PC-3 (cell line): Measurements from ENCODE around the gene NEAT1. TPM values are rescaled to one million over a fixed set of nuclear protein-coding genes. Genes with fewer than 3 reads are reported as not detected.

Experiments used
- ATAC-seq: fragments of 200-7000 bp; cut with Tn5 transposase; 2 replicates; pipeline ENCODE4 v1.9.1; 2020; ENCODE audit warnings: mild to moderate bottlenecking, moderate library complexity
- BruUV-seq: library from RNA; stranded (reverse); fragments of 400-500 nt; replicated peaks from 2 replicates; lab custom pipeline; 2021; lab: Mats Ljungman, UMichigan
- CTCF ChIA-PET: fragments of 300-600 bp; sonication (Branson Sonifier 250); formaldehyde crosslinking; loops from one replicate; lab custom pipeline; 2022; ENCODE audit warnings: antibody characterized with exemption; lab: Charles Lee
- POLR2A ChIA-PET: fragments of 300-600 bp; sonication (Branson Sonifier 250); formaldehyde crosslinking; loops from one replicate; lab custom pipeline; 2022; ENCODE audit warnings: antibody characterized with exemption; ENCODE audit not compliant: unreplicated experiment; lab: Charles Lee
- DNase-seq: peaks from one replicate; pipeline ENCODE4 v3.0.0-alpha.2; 2015
- H2AFZ ChIP-seq: fragments of 300-600 bp; sonication (generic); 2 replicates; pipeline ENCODE4 v1.6.0; 2016; ENCODE audit warnings: antibody characterized with exemption, low read length
- H3F3A ChIP-seq: fragments of 300-600 bp; sonication (generic); one replicate; pipeline ENCODE4 v1.6.0; 2017; ENCODE audit warnings: antibody characterized with exemption, low read length, control low read depth, mild to moderate bottlenecking; ENCODE audit not compliant: unreplicated experiment
- H3K27ac ChIP-seq: fragments of 300-600 bp; sonication (generic); 2 replicates; pipeline ENCODE4 v1.5.1; 2016; ENCODE audit warnings: mild to moderate bottlenecking, low read length
- H3K27me3 ChIP-seq: fragments of 300-600 bp; sonication (generic); 2 replicates; pipeline ENCODE4 v1.6.1; 2016; ENCODE audit warnings: low read length, mixed read lengths
- H3K36me3 ChIP-seq: fragments of 300-600 bp; sonication (generic); 2 replicates; pipeline ENCODE4 v1.6.1; 2016; ENCODE audit warnings: low read depth, mixed run types, low read length, mixed read lengths
- H3K4me1 ChIP-seq: fragments of 300-600 bp; sonication (generic); 2 replicates; pipeline ENCODE4 v1.5.1; 2016; ENCODE audit warnings: low read length; ENCODE audit not compliant: insufficient read depth
- H3K4me2 ChIP-seq: fragments of 300-600 bp; sonication (generic); 2 replicates; pipeline ENCODE4 v1.6.0; 2016; ENCODE audit warnings: low read length
- H3K4me3 ChIP-seq: fragments of 300-600 bp; sonication (generic); 2 replicates; pipeline ENCODE4 v1.5.1; 2016; ENCODE audit warnings: mild to moderate bottlenecking, low read length, mixed read lengths
- H3K79me2 ChIP-seq: fragments of 300-600 bp; sonication (generic); 2 replicates; pipeline ENCODE4 v1.6.1; 2017; ENCODE audit warnings: low read length, mixed read lengths
- H3K9ac ChIP-seq: fragments of 300-600 bp; sonication (generic); 2 replicates; pipeline ENCODE4 v1.6.0; 2016; ENCODE audit warnings: mild to moderate bottlenecking, low read length
- H3K9me2 ChIP-seq: fragments of 300-600 bp; sonication (generic); replicated peaks from 2 replicates; pipeline ENCODE4 v1.6.1; 2016; ENCODE audit warnings: mixed run types, low read length, mixed read lengths
- H3K9me3 ChIP-seq: fragments of 300-600 bp; sonication (generic); 2 replicates; pipeline ENCODE4 v1.6.1; 2016; ENCODE audit warnings: low read length, mixed read lengths
- H4K20me1 ChIP-seq: fragments of 300-600 bp; sonication (generic); 2 replicates; pipeline ENCODE4 v1.6.1; 2016; ENCODE audit warnings: low read length, mixed read lengths
- EZH2 ChIP-seq: fragments of 300-600 bp; sonication (generic); IDR thresholded peaks from one replicate; pipeline ENCODE4 v1.6.1; 2017; ENCODE audit warnings: antibody characterized with exemption, mild to moderate bottlenecking, low read length; ENCODE audit not compliant: unreplicated experiment
- EZH2phosphoT487 ChIP-seq: fragments of 300-600 bp; sonication (generic); IDR thresholded peaks from 2 replicates; pipeline ENCODE4 v1.6.1; 2018; ENCODE audit warnings: mild to moderate bottlenecking, antibody characterized with exemption, low read length, borderline replicate concordance
- intact Hi-C: fragments of 100-400 bp; cut with micrococcal nuclease; formaldehyde crosslinking; loops from 2 replicates; pipeline ENCODE4 v1.9.0; 2023
- total RNA-seq: library from RNA; depleted of rRNA; stranded (reverse); fragments of >200 nt; gene quantifications from 2 replicates; pipeline ENCODE4 v1.2.3, GENCODE V29; 2014
- TF ChIP-seq, protein P1 (sequence below): fragments of 300-600 bp; sonication (generic); conservative IDR thresholded peaks from 2 replicates; pipeline ENCODE4 v1.5.1; 2017; ENCODE audit warnings: antibody characterized with exemption, low read depth, mild to moderate bottlenecking, low read length

Gene NEAT1
- total RNA-seq, 1 experiment from 2014 or later, result 47.9 TPM

DNA sequence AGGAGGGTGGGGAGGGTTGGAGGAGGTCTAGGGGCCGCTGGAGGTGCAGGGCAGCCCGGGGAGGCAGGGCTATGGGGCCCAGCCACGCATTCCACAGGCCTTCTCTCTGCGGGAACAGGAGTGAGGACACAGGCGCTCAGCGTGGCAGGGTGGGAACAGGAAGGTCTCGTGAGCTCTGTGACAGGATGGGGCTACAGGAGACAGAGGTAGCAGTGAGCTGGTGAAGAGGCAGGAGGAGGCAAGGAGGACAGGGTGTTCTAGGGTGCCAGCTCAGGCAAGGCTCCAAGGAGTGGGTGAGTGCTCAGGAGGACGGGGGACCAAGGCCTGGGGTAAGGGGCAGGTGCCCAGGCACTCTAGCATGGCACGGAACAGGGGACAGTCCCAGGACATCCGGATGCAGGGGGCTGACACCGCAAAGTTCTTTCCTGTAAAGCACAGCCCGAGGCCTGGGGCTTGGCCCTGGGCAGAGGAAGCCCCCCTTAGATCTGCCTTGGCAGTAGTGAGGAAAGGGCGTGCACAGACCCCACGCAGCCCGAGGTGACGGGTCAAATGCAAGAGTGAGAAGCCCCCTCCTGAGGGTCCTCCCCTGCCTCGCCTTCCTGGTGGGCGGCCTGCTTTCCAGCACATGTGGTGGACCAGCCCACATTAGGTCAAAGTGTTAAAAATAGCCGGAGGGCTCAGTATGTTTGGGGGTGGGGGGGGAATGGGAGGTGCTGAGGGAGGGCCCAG is 4.7 kb upstream of the NEAT1 start:
- no peaks in the 10 kb centered on the region for H3K9me3 ChIP-seq
- H4K20me1 ChIP-seq, result peaks cover 2% of the 10 kb centered on the region
- no peak overlapping the region for H2AFZ ChIP-seq
- H3K9me2 ChIP-seq, result no peaks in the 10 kb centered on the region
- H3K4me1 ChIP-seq, result peaks cover 53% of the 10 kb centered on the region
- ChIA-PET CTCF (no interaction called here), POLR2A (interaction anchor here (0.5 to 1.9 kb wide), 5 partner anchors 33 to 442 kb away, joined by 3 to 18 read pairs (median 4); partner anchors contain the start of genes MALAT1 and MUS81)
- peak overlapping the region; percentile 99 for H3K27ac ChIP-seq
- H3K27me3 ChIP-seq, result no peaks in the 10 kb centered on the region
- H3F3A ChIP-seq, result peaks cover 4% of the 10 kb centered on the region
- TF ChIP-seq, protein P1, sequence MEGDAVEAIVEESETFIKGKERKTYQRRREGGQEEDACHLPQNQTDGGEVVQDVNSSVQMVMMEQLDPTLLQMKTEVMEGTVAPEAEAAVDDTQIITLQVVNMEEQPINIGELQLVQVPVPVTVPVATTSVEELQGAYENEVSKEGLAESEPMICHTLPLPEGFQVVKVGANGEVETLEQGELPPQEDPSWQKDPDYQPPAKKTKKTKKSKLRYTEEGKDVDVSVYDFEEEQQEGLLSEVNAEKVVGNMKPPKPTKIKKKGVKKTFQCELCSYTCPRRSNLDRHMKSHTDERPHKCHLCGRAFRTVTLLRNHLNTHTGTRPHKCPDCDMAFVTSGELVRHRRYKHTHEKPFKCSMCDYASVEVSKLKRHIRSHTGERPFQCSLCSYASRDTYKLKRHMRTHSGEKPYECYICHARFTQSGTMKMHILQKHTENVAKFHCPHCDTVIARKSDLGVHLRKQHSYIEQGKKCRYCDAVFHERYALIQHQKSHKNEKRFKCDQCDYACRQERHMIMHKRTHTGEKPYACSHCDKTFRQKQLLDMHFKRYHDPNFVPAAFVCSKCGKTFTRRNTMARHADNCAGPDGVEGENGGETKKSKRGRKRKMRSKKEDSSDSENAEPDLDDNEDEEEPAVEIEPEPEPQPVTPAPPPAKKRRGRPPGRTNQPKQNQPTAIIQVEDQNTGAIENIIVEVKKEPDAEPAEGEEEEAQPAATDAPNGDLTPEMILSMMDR, result no peak
- TF ChIP-seq EZH2phosphoT487 (no peak), EZH2 (no peak)
- peak overlapping the region; percentile 75 for H3K4me2 ChIP-seq
- H3K9ac ChIP-seq, result peak overlapping the region; percentile 92
- BruUV-seq, result no TSS peak
- peaks cover 5% of the 10 kb centered on the region for H3K36me3 ChIP-seq
- H3K4me3 ChIP-seq, result no peak overlapping the region
- intact Hi-C loops, result no loop called here
- ATAC-seq (no peak), DNase-seq (peak; percentile 9)
- H3K79me2 ChIP-seq, result peaks cover 22% of the 10 kb centered on the region

- DNase-seq (no peak), ATAC-seq (no peak; the same call in 1 of the 2 replicates)
- peak overlapping the region; percentile 99 for H3K27ac ChIP-seq
- no peaks in the 10 kb centered on the region for H3K9me3 ChIP-seq
- H3K27me3 ChIP-seq, result no peaks in the 10 kb centered on the region
- H3K9me2 ChIP-seq, result no peaks in the 10 kb centered on the region
- H3K9ac ChIP-seq, result peak overlapping the region; percentile 92
- no peak overlapping the region for H3K4me3 ChIP-seq
- peaks cover 9% of the 10 kb centered on the region for H3K36me3 ChIP-seq
- H3K4me1 ChIP-seq, result peaks cover 53% of the 10 kb centered on the region
- H3K79me2 ChIP-seq, result peaks cover 27% of the 10 kb centered on the region
- intact Hi-C loops, result no loop called here
- peaks cover 9% of the 10 kb centered on the region for H3F3A ChIP-seq
- POLR2A ChIA-PET, result interaction anchor here (0.5 to 1.9 kb wide), 3 partner anchors 81 to 442 kb away, joined by 3 to 5 read pairs (median 3); partner anchors contain the start of genes MALAT1 and MUS81
- peaks cover 6% of the 10 kb centered on the region for H4K20me1 ChIP-seq
- TF ChIP-seq EZH2phosphoT487 (no peak), EZH2 (no peak)
- TF ChIP-seq, protein P1, result no peak
- H2AFZ ChIP-seq, result no peak overlapping the region
- CTCF ChIA-PET, result interaction anchor here (0.6 kb wide), 2 partner anchors 14 to 80 kb away, joined by 4 read pairs; partner anchors contain the start of gene MALAT1
- TSS peak; percentile 5 for BruUV-seq
- H3K4me2 ChIP-seq, result peak overlapping the region; percentile 75
Observed at GRCh38 chr11:65418431-65418680, 4.2 kb upstream of the NEAT1 start.
